Stimulated activated memory B cell treated with anti-CD40 and anti-IgM and Interleukin-4, amounts not matched to agents 10 μg/mL and 1 μg/mL and 100 μg/mL, for 72 hours (primary cell): ENCODE data around the gene CSTPP1.
"Not testable (repeated sequence)": the region's sequence is repeated elsewhere in the genome, so short reads cannot be mapped to it uniquely, and the experiment has no call there.

Experiments used
- ATAC-seq: fragments of 150-1000 bp; cut with Tn5 transposase; 2 replicates; pipeline ENCODE4 v1.10.0; 2021
- H3K27ac Mint-ChIP-seq: one replicate; pipeline ENCODE4 v1.8.0; 2022; ENCODE audit warnings: mild to moderate bottlenecking, mixed read lengths
- H3K27me3 Mint-ChIP-seq: one replicate; pipeline ENCODE4 v1.8.0; 2022; ENCODE audit warnings: mixed read lengths
- H3K36me3 Mint-ChIP-seq: one replicate; pipeline ENCODE4 v1.8.0; 2022; ENCODE audit warnings: mixed read lengths
- H3K4me1 Mint-ChIP-seq: one replicate; pipeline ENCODE4 v1.8.0; 2022; ENCODE audit warnings: mixed read lengths
- H3K4me3 Mint-ChIP-seq: one replicate; pipeline ENCODE4 v1.8.0; 2022; ENCODE audit warnings: mild to moderate bottlenecking, moderate library complexity, mixed read lengths
- H3K9me3 Mint-ChIP-seq: one replicate; pipeline ENCODE4 v1.8.0; 2022; ENCODE audit warnings: mixed read lengths

Gene CSTPP1

GRCh38 chr11:46984548-46984947, 48.0 kb downstream of the CSTPP1 start:
- peaks cover 19% of the 10 kb centered on the region for H3K36me3 Mint-ChIP-seq
- no peaks in the 10 kb centered on the region for H3K27me3 Mint-ChIP-seq
- H3K9me3 Mint-ChIP-seq: peaks cover under 1% of the 10 kb centered on the region
- no peak overlapping the region for H3K27ac Mint-ChIP-seq
- H3K4me3 Mint-ChIP-seq: no peak overlapping the region
- ATAC-seq: no peak
- peaks cover 15% of the 10 kb centered on the region for H3K4me1 Mint-ChIP-seq

GRCh38 chr11:46984987-46985386, 48.4 kb downstream of the CSTPP1 start:
- peaks cover 15% of the 10 kb centered on the region for H3K4me1 Mint-ChIP-seq
- H3K36me3 Mint-ChIP-seq: peaks cover 23% of the 10 kb centered on the region
- ATAC-seq: no peak
- peaks cover 3% of the 10 kb centered on the region for H3K9me3 Mint-ChIP-seq
- H3K27ac Mint-ChIP-seq: no peak overlapping the region
- H3K27me3 Mint-ChIP-seq: no peaks in the 10 kb centered on the region
- H3K4me3 Mint-ChIP-seq: no peak overlapping the region

GRCh38 chr11:46987183-46987582, 50.6 kb downstream of the CSTPP1 start:
- H3K9me3 Mint-ChIP-seq: peaks cover 3% of the 10 kb centered on the region
- H3K4me1 Mint-ChIP-seq: no peaks in the 10 kb centered on the region
- H3K27me3 Mint-ChIP-seq: no peaks in the 10 kb centered on the region
- H3K4me3 Mint-ChIP-seq: no peak overlapping the region
- no peak for ATAC-seq
- H3K27ac Mint-ChIP-seq: no peak overlapping the region
- peaks cover 26% of the 10 kb centered on the region for H3K36me3 Mint-ChIP-seq

- H3K27me3 Mint-ChIP-seq, H3K27ac Mint-ChIP-seq, ATAC-seq, H3K4me1 Mint-ChIP-seq, H3K9me3 Mint-ChIP-seq, H3K4me3 Mint-ChIP-seq: not testable (repeated sequence)
- peaks cover 48% of the 10 kb centered on the region for H3K36me3 Mint-ChIP-seq
Measured at GRCh38 chr11:46989810-46990487, 53.4 kb downstream of the CSTPP1 start.

- Mint-ChIP-seq H3K27ac (no peak overlapping the region), H3K4me1 (no peaks in the 10 kb centered on the region), H3K27me3 (no peaks in the 10 kb centered on the region), H3K9me3 (peaks cover 5% of the 10 kb centered on the region), H3K36me3 (peaks cover 62% of the 10 kb centered on the region), H3K4me3 (no peak overlapping the region)
- ATAC-seq: no peak
Measured at GRCh38 chr11:46991391-46991790, 54.8 kb downstream of the CSTPP1 start.

GRCh38 chr11:46992386-46992785, 55.8 kb downstream of the CSTPP1 start:
- not testable (repeated sequence) for H3K4me3 Mint-ChIP-seq, ATAC-seq, H3K27ac Mint-ChIP-seq, H3K27me3 Mint-ChIP-seq, H3K9me3 Mint-ChIP-seq, H3K4me1 Mint-ChIP-seq
- H3K36me3 Mint-ChIP-seq: peaks cover 72% of the 10 kb centered on the region

- ATAC-seq, H3K4me1 Mint-ChIP-seq, H3K4me3 Mint-ChIP-seq, H3K9me3 Mint-ChIP-seq, H3K27me3 Mint-ChIP-seq, H3K27ac Mint-ChIP-seq: not testable (repeated sequence)
- H3K36me3 Mint-ChIP-seq: peaks cover 69% of the 10 kb centered on the region
Measured at GRCh38 chr11:46997796-46998195, 61.2 kb downstream of the CSTPP1 start.

- peaks cover 55% of the 10 kb centered on the region for H3K36me3 Mint-ChIP-seq
- H3K27me3 Mint-ChIP-seq: no peaks in the 10 kb centered on the region
- ATAC-seq: no peak
- H3K4me1 Mint-ChIP-seq: peaks cover 18% of the 10 kb centered on the region
- no peaks in the 10 kb centered on the region for H3K9me3 Mint-ChIP-seq
- H3K4me3 Mint-ChIP-seq: no peak overlapping the region
- no peak overlapping the region for H3K27ac Mint-ChIP-seq
Measured at GRCh38 chr11:46999217-46999616, 62.7 kb downstream of the CSTPP1 start.

GRCh38 chr11:47000033-47000432, 63.5 kb downstream of the CSTPP1 start:
- no peak for ATAC-seq
- H3K4me1 Mint-ChIP-seq: peaks cover 25% of the 10 kb centered on the region
- H3K27me3 Mint-ChIP-seq: no peaks in the 10 kb centered on the region
- no peak overlapping the region for H3K27ac Mint-ChIP-seq
- H3K4me3 Mint-ChIP-seq: no peak overlapping the region
- no peaks in the 10 kb centered on the region for H3K9me3 Mint-ChIP-seq
- H3K36me3 Mint-ChIP-seq: peaks cover 52% of the 10 kb centered on the region

- Mint-ChIP-seq H3K27ac (no peak overlapping the region), H3K4me3 (no peak overlapping the region), H3K4me1 (peaks cover 31% of the 10 kb centered on the region), H3K9me3 (no peaks in the 10 kb centered on the region), H3K27me3 (no peaks in the 10 kb centered on the region), H3K36me3 (peaks cover 42% of the 10 kb centered on the region)
- ATAC-seq: no peak
Measured at GRCh38 chr11:47001781-47002181, 65.2 kb downstream of the CSTPP1 start.

- Mint-ChIP-seq H3K27me3 (no peaks in the 10 kb centered on the region), H3K4me1 (peaks cover 31% of the 10 kb centered on the region), H3K36me3 (peaks cover 41% of the 10 kb centered on the region), H3K4me3 (no peak overlapping the region), H3K27ac (no peak overlapping the region), H3K9me3 (no peaks in the 10 kb centered on the region)
- ATAC-seq: no peak
Measured at GRCh38 chr11:47002390-47002789, 65.8 kb downstream of the CSTPP1 start.

- Mint-ChIP-seq H3K4me3 (no peak overlapping the region), H3K27me3 (no peaks in the 10 kb centered on the region), H3K27ac (no peak overlapping the region), H3K4me1 (peaks cover 31% of the 10 kb centered on the region), H3K9me3 (no peaks in the 10 kb centered on the region), H3K36me3 (peaks cover 31% of the 10 kb centered on the region)
- ATAC-seq: no peak
Measured at GRCh38 chr11:47003180-47003877, 66.8 kb downstream of the CSTPP1 start.

GRCh38 chr11:47004595-47005033, 68.1 kb downstream of the CSTPP1 start:
- no peaks in the 10 kb centered on the region for H3K27me3 Mint-ChIP-seq
- H3K36me3 Mint-ChIP-seq: peaks cover 29% of the 10 kb centered on the region
- H3K4me3 Mint-ChIP-seq: no peak overlapping the region
- H3K4me1 Mint-ChIP-seq: peaks cover 31% of the 10 kb centered on the region
- no peak for ATAC-seq
- no peaks in the 10 kb centered on the region for H3K9me3 Mint-ChIP-seq
- no peak overlapping the region for H3K27ac Mint-ChIP-seq

GRCh38 chr11:47005441-47005840, 68.9 kb downstream of the CSTPP1 start:
- H3K9me3 Mint-ChIP-seq: no peaks in the 10 kb centered on the region
- peaks cover 31% of the 10 kb centered on the region for H3K4me1 Mint-ChIP-seq
- no peak overlapping the region for H3K27ac Mint-ChIP-seq
- H3K4me3 Mint-ChIP-seq: no peak overlapping the region
- no peaks in the 10 kb centered on the region for H3K27me3 Mint-ChIP-seq
- H3K36me3 Mint-ChIP-seq: peaks cover 29% of the 10 kb centered on the region
- ATAC-seq: no peak

GRCh38 chr11:47007579-47007978, 71.0 kb downstream of the CSTPP1 start:
- Mint-ChIP-seq H3K27me3 (no peaks in the 10 kb centered on the region), H3K4me1 (peaks cover 26% of the 10 kb centered on the region), H3K27ac (no peak overlapping the region), H3K4me3 (no peak overlapping the region), H3K9me3 (no peaks in the 10 kb centered on the region), H3K36me3 (peaks cover 36% of the 10 kb centered on the region)
- ATAC-seq: no peak

GRCh38 chr11:47010179-47010578, 73.6 kb downstream of the CSTPP1 start:
- Mint-ChIP-seq H3K27me3 (no peaks in the 10 kb centered on the region), H3K27ac (no peak overlapping the region), H3K36me3 (peaks cover 48% of the 10 kb centered on the region), H3K4me3 (no peak overlapping the region), H3K9me3 (no peaks in the 10 kb centered on the region), H3K4me1 (peaks cover 4% of the 10 kb centered on the region)
- ATAC-seq: no peak
